Right cardiac atrium (tissue), 5 donors: ENCODE data around the gene CHST9. TPM values are rescaled to one million over a fixed set of nuclear protein-coding genes. Genes with fewer than 3 reads are reported as not detected.
A peak's percentile ranks its signal among the peaks of the same experiment; 100 is the strongest.

ENCODE experiments used
- ATAC-seq, 2 donors: fragments of 200-7000 bp; cut with Tn5 transposase; one replicate each; pipeline versions ENCODE4 v1.8.0 to v1.9.1; 2020; ENCODE audit warnings: moderate library complexity in 2 of 2, mild to moderate bottlenecking in 1 of 2
- DNase-seq, 3 donors: peaks; one replicate each; pipeline ENCODE4 v3.0.0-alpha.2; 2020
- H3K27ac ChIP-seq: one replicate; pipeline ENCODE4 v1.5.1; 2013; ENCODE audit warnings: mild to moderate bottlenecking, low read length, control low read depth, moderate library complexity
- H3K27me3 ChIP-seq: one replicate; pipeline ENCODE4 v1.6.1; 2013; ENCODE audit not compliant: control insufficient read depth, insufficient read depth
- H3K4me1 ChIP-seq: one replicate; pipeline ENCODE4 v1.6.1; 2013; ENCODE audit warnings: low read length; ENCODE audit not compliant: control insufficient read depth, insufficient read depth
- H3K4me3 ChIP-seq: one replicate; pipeline ENCODE4 v1.5.1; 2013; ENCODE audit warnings: low read length, control low read depth
- H3K9me3 ChIP-seq: one replicate; pipeline ENCODE4 v1.6.1; 2013; ENCODE audit warnings: low read length; ENCODE audit not compliant: control insufficient read depth
- WGBS: extraction: QIAGEN DNeasy Blood & Tissue Kit; methylation state at CpG from one replicate; pipeline ENCODE4 v1.1.7; 2013; 5-methylcytosine and 5-hydroxymethylcytosine counted together
- intact Hi-C, 4 donors: fragments of 100-400 bp; cut with DNase I; formaldehyde crosslinking; loops; one replicate each; pipeline versions ENCODE4 v1.11.0 to v1.14.0; 2022 to 2023
- polyA plus RNA-seq: library from polyadenylated mRNA; stranded (reverse); fragments of 200-250 nt; gene quantifications from one replicate; pipeline ENCODE4 v1.2.3, GENCODE V29; 2013
- total RNA-seq, 4 donors: library from RNA; stranded (reverse); fragmentation: NEBNext Ultra II Directional; extraction: Animal tissue kit (Norgen Biotek cat#: 25700); gene quantifications; one replicate each; pipeline ENCODE4 v1.2.1, GENCODE V29; 2021
- donor health status: healthy with polysubstance abuse.
- donor health status: DM: no; HTN: yes; CAD: no.
- donor health status: DM: no; HTN: no; CAD: no.
- donor health status: DM: no; HTN: yes; CAD: no; lungs with severe emphysema.
- donor health status: DM: yes; HTN: yes; CAD: no.

CHST9 gene
- total and polyA plus RNA-seq, 5 donors = 0.21 to 1.3 (median 0.57) TPM

GRCh38 chr18:26970637-26971036, 214.5 kb downstream of the CHST9 start:
- no peak for ATAC-seq
- Histone ChIP-seq H3K9me3 (no peaks in the 10 kb centered on the region), H3K27me3 (no peaks in the 10 kb centered on the region), H3K27ac (no peak overlapping the region), H3K4me3 (no peak overlapping the region), H3K4me1 (no peaks in the 10 kb centered on the region)
- no peak for DNase-seq
- intact Hi-C loops = no loop called here
- WGBS = 79% methylated on average over 4 of the region's 4 CpGs

DNA sequence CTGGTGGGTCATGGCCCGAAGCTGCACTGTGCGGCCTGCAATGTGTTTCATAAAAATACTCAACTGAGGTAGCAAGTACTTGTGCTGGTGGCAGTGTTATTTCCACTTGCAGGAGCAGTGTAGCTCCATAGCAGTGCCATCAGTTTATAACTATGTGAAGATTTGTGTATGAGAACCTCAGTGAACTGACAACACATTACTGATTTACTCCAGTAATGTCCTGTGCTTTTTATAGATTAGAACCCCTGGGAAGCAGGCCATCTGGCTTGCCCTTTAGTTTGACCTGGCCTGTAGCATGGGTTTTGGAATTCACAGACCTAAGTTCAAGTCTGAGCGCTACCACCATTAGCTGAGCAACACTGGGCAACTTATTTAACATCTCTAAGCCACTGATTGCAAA, 219.9 kb downstream of the CHST9 start:
- Histone ChIP-seq H3K4me1 (no peaks in the 10 kb centered on the region), H3K4me3 (no peak overlapping the region), H3K27me3 (no peaks in the 10 kb centered on the region), H3K9me3 (no peaks in the 10 kb centered on the region), H3K27ac (no peak overlapping the region)
- peak in 1 of 3 donors; percentile 41 for DNase-seq
- WGBS = 84% methylated on average over 3 of the region's 3 CpGs
- ATAC-seq = no peak
- intact Hi-C loops = loop anchor here in 2 of 4 donors (10.0 kb wide), 2 partner anchors 150 to 560 kb away; no protein-coding TSS in a partner anchor

- no peak overlapping the region for H3K4me3 ChIP-seq
- no peaks in the 10 kb centered on the region for H3K27me3 ChIP-seq
- WGBS = 54% methylated on average over 3 of the region's 3 CpGs
- H3K9me3 ChIP-seq = no peaks in the 10 kb centered on the region
- peak in 1 of 2 donors; percentile 51 for ATAC-seq
- H3K4me1 ChIP-seq = no peaks in the 10 kb centered on the region
- no peak overlapping the region for H3K27ac ChIP-seq
- intact Hi-C loops = loop anchor here (5.0 to 10.0 kb wide), 3 partner anchors 148 to 558 kb away; no protein-coding TSS in a partner anchor
- no peak for DNase-seq
Observed at GRCh38 chr18:26963292-26963691, 221.8 kb downstream of the CHST9 start.

DNA sequence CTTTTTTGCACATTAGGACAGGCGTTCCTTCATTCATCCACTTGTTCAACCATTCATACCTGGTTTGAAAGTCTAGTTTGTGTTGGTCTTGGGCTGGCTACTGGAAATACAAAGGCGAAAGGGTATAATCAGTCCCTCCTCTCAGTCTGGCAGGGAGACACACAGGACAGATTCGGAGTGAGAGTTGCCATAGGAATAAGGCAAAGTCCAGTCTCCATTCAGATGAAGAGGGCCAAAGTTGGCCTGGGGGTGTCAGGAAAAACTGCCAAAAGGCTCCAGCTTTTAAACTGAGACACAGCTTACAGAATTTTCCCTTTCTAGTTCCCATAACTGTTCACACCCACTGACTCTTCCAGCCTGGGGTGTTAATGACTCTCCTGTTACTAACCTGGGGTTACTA, 223.3 kb downstream of the CHST9 start:
- no peak overlapping the region for H3K4me3 ChIP-seq
- no peaks in the 10 kb centered on the region for H3K9me3 ChIP-seq
- no peaks in the 10 kb centered on the region for H3K27me3 ChIP-seq
- peaks cover 2% of the 10 kb centered on the region for H3K4me1 ChIP-seq
- no peak for DNase-seq
- no peak for ATAC-seq
- H3K27ac ChIP-seq = no peak overlapping the region
- intact Hi-C loops = loop anchor here (5.0 to 10.0 kb wide), 3 partner anchors 147 to 557 kb away; no protein-coding TSS in a partner anchor
- WGBS = 94% methylated on average over 3 of the region's 3 CpGs

- ATAC-seq = no peak
- no peak overlapping the region for H3K27ac ChIP-seq
- no peaks in the 10 kb centered on the region for H3K27me3 ChIP-seq
- WGBS = 45% methylated on average over 4 of the region's 4 CpGs
- DNase-seq = no peak
- intact Hi-C loops = loop anchor here (5.0 to 10.0 kb wide), 3 partner anchors 146 to 556 kb away; no protein-coding TSS in a partner anchor
- H3K4me1 ChIP-seq = peaks cover 2% of the 10 kb centered on the region
- no peaks in the 10 kb centered on the region for H3K9me3 ChIP-seq
- H3K4me3 ChIP-seq = no peak overlapping the region
Observed at GRCh38 chr18:26960911-26961310, 224.2 kb downstream of the CHST9 start.

DNA sequence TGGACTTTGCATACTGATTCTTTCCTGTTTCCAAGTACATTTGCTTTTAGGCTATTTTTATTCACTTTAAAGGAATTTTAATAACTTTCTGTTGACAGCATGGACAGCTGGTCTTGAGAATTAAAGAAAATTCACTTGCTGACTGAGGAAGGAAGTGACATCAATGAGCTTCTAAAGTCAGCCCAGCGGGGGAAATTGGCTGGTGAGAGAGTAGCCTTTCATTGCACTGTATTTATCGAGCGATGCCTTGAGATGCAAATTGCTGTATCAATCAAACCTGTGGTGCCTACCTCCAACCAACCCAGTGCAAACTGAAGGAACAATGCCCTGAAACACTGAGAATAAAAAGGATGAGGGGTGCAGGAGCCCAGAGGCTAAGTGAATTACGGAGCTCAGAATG, 228.2 kb downstream of the CHST9 start:
- no peak overlapping the region for H3K4me3 ChIP-seq
- intact Hi-C loops = no loop called here
- 27% methylated on average over 4 of the region's 4 CpGs for WGBS
- DNase-seq (no peak), ATAC-seq (no peak)
- peaks cover 2% of the 10 kb centered on the region for H3K4me1 ChIP-seq
- no peaks in the 10 kb centered on the region for H3K9me3 ChIP-seq
- no peak overlapping the region for H3K27ac ChIP-seq
- H3K27me3 ChIP-seq = no peaks in the 10 kb centered on the region

DNA sequence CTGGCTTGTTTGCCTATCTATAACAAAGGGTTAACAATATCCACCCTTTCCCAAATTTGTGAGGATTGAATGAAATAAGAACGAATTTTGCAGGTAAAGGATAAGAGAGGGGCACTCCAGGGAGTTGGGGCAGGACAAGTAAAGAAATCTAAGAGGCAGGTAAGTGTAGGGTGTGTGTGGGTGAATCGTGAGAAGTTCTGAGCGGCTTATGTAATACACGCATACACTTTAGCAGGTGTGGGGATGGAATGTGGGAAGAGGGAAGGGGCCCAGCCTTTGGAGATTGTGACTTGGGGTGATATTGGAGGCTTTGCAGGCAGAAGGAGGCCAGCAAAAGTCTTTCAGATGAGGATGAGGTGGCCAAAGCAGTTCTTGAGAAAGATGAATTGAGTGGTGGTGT, 236.4 kb downstream of the CHST9 start:
- no peak overlapping the region for H3K27ac ChIP-seq
- no peaks in the 10 kb centered on the region for H3K9me3 ChIP-seq
- no peaks in the 10 kb centered on the region for H3K27me3 ChIP-seq
- H3K4me1 ChIP-seq = no peaks in the 10 kb centered on the region
- no peak for DNase-seq
- 78% methylated on average over 4 of the region's 4 CpGs for WGBS
- intact Hi-C loops = no loop called here
- ATAC-seq = no peak
- no peak overlapping the region for H3K4me3 ChIP-seq

DNA sequence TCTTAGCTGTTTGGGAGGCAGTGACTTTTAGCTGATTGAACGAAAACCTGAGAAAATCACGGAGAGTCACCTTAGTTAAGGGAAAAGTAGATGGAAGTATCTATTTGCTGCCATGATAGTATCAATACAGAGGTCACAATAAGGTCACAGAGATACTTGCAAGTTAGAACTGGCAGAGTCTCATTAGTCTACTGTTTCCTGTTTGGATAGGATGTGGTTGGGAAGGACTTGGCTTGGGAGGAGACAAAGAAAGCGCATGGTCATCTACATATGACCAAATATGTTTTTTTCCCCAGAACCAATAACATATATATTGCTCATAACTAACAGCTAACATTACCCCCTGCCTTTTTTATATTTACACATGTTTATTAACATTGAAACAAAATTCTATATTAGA, 241.2 kb downstream of the CHST9 start:
- Histone ChIP-seq H3K4me3 (no peak overlapping the region), H3K27me3 (no peaks in the 10 kb centered on the region), H3K27ac (no peak overlapping the region), H3K9me3 (no peaks in the 10 kb centered on the region), H3K4me1 (peaks cover 2% of the 10 kb centered on the region)
- WGBS = 87% methylated on average over 3 of the region's 3 CpGs
- no peak for DNase-seq
- no peak for ATAC-seq
- intact Hi-C loops = no loop called here

DNA sequence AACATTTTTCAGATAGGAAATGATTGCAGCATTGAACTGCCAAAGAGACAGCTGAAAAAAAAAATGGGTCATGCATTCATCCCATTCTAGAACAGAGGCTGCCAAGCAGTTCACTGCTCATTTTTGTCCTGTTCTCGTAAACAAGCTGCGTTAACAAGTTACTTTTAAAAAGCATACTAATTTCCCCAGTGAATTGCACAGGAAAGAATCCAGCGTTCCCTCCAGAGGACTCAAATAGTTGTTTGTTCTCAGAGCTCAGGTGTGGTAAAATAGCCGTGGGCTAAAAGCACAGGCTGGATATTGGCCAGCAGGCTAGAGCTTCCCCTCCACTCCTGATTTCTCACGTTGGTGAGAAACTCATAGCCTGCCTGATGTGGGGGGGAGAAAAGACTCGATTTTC, 243.5 kb downstream of the CHST9 start:
- H3K27me3 ChIP-seq = no peaks in the 10 kb centered on the region
- DNase-seq (no peak), ATAC-seq (no peak)
- intact Hi-C loops = no loop called here
- no peak overlapping the region for H3K4me3 ChIP-seq
- peaks cover 2% of the 10 kb centered on the region for H3K4me1 ChIP-seq
- H3K9me3 ChIP-seq = no peaks in the 10 kb centered on the region
- H3K27ac ChIP-seq = no peak overlapping the region
- 43% methylated on average over 6 of the region's 6 CpGs for WGBS

GRCh38 chr18:26940744-26941398, 244.2 kb downstream of the CHST9 start:
- DNase-seq (no peak), ATAC-seq (no peak)
- intact Hi-C loops = no loop called here
- no peak overlapping the region for H3K4me3 ChIP-seq
- peaks cover 2% of the 10 kb centered on the region for H3K4me1 ChIP-seq
- no peaks in the 10 kb centered on the region for H3K9me3 ChIP-seq
- H3K27me3 ChIP-seq = no peaks in the 10 kb centered on the region
- no peak overlapping the region for H3K27ac ChIP-seq
- 86% methylated on average over 5 of the region's 5 CpGs for WGBS

- H3K27me3 ChIP-seq = no peaks in the 10 kb centered on the region
- H3K27ac ChIP-seq = no peak overlapping the region
- WGBS = 91% methylated on average over 2 of the region's 2 CpGs
- no peak for ATAC-seq
- intact Hi-C loops = no loop called here
- H3K4me3 ChIP-seq = no peak overlapping the region
- no peaks in the 10 kb centered on the region for H3K9me3 ChIP-seq
- no peak for DNase-seq
- H3K4me1 ChIP-seq = no peaks in the 10 kb centered on the region
Observed at GRCh38 chr18:26931659-26932058, 253.4 kb downstream of the CHST9 start.

DNA sequence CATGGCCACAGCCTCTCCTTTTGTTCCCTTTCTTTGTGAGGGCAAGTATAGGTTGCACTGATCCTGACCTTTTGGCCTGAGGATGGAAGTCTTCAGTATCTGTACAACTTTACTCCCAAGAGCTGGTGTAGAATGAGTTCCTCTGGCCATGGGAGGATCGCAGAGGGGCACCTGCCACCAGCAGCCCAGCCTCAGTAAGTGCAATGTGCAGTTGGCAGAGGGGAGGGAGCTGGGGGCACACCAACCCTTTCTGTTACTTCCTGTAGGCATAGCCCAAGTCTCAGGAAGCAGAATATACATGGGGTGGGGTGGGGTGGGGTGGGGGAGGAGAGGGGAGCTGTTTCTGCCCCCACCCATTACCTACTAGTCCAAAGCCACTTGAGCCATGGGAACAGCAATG, 254.5 kb downstream of the CHST9 start:
- Histone ChIP-seq H3K27me3 (no peaks in the 10 kb centered on the region), H3K4me3 (no peak overlapping the region), H3K27ac (no peak overlapping the region), H3K9me3 (no peaks in the 10 kb centered on the region), H3K4me1 (no peaks in the 10 kb centered on the region)
- intact Hi-C loops = no loop called here
- ATAC-seq (no peak), DNase-seq (no peak)
- WGBS = 0% methylated on average over 1 of the region's 1 CpG
